ENCODE measurements around the gene URM1. TPM values are rescaled to one million over a fixed set of nuclear protein-coding genes. Genes with fewer than 3 reads are reported as not detected.

Gene URM1
- total and polyA plus RNA-seq, 2 experiments from 2014 or later: 48.0 to 71.0 TPM

DNA sequence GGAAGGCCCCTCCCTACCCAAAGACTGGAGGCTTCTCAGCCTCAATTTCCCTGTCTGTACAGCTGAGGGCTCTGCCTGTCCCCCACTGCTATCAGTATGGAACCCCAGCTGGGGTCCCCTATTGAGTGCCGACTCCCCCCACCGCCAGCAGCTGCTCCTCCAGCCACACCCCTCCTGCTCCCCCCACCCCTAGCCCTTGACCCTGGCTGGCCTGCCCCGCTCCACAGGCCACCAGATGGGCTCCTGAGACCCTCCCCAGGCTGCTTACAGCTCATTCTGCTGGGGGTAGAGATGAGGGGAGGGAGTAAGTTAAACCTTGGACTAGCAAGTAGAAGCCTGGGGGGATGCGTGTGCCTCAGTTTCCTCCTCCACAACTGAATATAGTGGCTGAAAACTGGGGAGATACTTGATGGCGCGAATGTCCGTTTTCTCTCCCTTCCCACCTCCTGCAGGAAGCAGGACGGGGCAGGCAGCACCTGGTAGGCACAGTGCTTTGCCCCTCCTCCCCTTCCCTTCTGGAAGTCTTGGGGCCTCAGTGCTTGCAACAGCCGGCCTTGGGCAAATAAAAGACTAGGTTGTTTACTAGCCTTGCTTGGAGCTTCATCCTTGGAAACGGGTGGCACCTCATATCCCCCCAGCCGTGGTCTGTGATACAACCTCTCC is 19.1 kb downstream of the URM1 start:
- Histone ChIP-seq H3K27ac (no peak overlapping the region), H3K4me3 (no peak overlapping the region), H3K27me3 (peaks cover 55% of the 10 kb centered on the region)

DNA sequence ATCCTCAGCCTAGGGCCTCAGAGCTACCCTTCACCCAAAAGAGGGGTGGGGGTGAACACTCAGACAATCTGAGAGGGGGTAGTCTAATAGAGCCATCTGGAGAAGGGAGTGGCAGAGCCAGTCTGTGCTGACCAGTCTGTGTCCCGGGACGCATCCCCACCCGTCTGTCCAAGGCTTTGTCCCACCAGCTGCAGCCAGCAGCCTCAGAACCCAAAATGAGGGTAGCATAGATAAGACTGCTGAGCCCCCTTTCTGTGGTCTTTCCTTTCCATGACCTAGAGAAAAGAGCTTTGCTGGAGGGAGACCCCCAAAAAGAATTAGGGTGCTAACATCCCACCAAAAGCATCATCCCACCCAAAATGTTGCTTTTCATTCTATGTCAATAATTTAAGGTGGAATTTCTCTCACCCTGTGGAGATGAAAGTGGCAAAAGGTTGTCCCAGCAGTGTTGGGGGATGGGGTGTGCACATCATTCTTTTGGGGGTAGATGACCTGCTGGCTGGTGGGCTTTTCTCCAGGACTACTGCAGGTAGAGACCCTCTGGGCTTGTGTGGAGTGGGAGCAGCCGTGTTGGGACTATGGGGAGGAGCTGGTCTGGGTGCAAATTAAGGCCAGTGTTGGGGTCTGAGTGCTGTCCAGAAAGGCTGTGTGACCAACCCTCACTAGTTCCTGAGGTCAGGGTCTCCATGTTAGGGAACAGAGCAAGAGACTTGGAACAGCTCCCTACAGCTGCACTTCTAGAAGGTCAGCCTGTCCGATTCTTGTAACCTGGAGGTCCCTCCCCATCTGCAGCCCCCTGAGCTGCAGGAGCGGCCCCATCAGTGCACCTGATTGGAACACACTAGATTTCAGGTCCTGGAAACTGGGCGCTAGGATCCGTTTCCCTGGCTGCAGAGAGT is 19.9 kb downstream of the URM1 start:
- DNase-seq (ENCODE audit: low read depth in 1 of 2, low spot score in 1 of 2): no peak
- H3K27ac ChIP-seq: no peak overlapping the region
- peaks cover 63% of the 10 kb centered on the region for H3K27me3 ChIP-seq
- no peak overlapping the region for H3K4me3 ChIP-seq
- H3K36me3 ChIP-seq: peaks cover 13% of the 10 kb centered on the region
- H3K9me3 ChIP-seq (ENCODE audit: low read depth): no peaks in the 10 kb centered on the region
- peaks cover 24% of the 10 kb centered on the region for H3K4me1 ChIP-seq (ENCODE audit: low read depth)
- TF ChIP-seq, protein P1, sequence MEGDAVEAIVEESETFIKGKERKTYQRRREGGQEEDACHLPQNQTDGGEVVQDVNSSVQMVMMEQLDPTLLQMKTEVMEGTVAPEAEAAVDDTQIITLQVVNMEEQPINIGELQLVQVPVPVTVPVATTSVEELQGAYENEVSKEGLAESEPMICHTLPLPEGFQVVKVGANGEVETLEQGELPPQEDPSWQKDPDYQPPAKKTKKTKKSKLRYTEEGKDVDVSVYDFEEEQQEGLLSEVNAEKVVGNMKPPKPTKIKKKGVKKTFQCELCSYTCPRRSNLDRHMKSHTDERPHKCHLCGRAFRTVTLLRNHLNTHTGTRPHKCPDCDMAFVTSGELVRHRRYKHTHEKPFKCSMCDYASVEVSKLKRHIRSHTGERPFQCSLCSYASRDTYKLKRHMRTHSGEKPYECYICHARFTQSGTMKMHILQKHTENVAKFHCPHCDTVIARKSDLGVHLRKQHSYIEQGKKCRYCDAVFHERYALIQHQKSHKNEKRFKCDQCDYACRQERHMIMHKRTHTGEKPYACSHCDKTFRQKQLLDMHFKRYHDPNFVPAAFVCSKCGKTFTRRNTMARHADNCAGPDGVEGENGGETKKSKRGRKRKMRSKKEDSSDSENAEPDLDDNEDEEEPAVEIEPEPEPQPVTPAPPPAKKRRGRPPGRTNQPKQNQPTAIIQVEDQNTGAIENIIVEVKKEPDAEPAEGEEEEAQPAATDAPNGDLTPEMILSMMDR (IDR thresholded peaks at IDR 0.05; ENCODE audit: low read depth, low read length): no peak

More for the DNA sequence above, 19.1 kb downstream of the URM1 start:
- H3K9me3 ChIP-seq (ENCODE audit: low read depth): no peaks in the 10 kb centered on the region
- TF ChIP-seq, protein P1 (IDR thresholded peaks at IDR 0.05; ENCODE audit: low read depth, low read length): no peak
- DNase-seq (ENCODE audit: low read depth in 1 of 2, low spot score in 1 of 2): no peak
- H3K4me1 ChIP-seq (ENCODE audit: low read depth): peaks cover 24% of the 10 kb centered on the region
- peaks cover 13% of the 10 kb centered on the region for H3K36me3 ChIP-seq

DNA sequence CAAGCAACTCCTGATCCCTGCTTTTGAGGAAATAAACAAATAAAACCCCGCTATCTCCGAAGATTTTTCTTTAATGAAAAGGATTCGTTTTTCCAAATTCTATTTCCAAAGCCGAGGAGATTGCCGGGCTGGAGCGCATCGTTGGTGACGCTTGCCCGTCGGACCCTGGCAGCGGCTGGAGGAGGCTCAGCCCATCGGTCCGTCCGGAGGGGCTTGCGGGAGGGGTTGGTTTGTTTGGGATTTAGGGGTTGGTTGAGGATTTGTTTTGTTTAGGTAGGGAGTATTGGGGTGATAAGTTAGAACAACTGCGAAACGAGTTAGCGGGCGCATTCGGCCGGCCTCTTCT is 20.8 kb downstream of the URM1 start:
- DNase-seq (ENCODE audit: low read depth in 1 of 2, low spot score in 1 of 2): no peak
- Histone ChIP-seq H3K27ac (no peak overlapping the region), H3K36me3 (peaks cover 13% of the 10 kb centered on the region), H3K9me3 (ENCODE audit: low read depth) (no peaks in the 10 kb centered on the region), H3K4me3 (no peak overlapping the region), H3K4me1 (ENCODE audit: low read depth) (peaks cover 24% of the 10 kb centered on the region), H3K27me3 (peaks cover 72% of the 10 kb centered on the region)
- TF ChIP-seq, protein P1 (IDR thresholded peaks at IDR 0.05; ENCODE audit: low read depth, low read length): no peak

DNA sequence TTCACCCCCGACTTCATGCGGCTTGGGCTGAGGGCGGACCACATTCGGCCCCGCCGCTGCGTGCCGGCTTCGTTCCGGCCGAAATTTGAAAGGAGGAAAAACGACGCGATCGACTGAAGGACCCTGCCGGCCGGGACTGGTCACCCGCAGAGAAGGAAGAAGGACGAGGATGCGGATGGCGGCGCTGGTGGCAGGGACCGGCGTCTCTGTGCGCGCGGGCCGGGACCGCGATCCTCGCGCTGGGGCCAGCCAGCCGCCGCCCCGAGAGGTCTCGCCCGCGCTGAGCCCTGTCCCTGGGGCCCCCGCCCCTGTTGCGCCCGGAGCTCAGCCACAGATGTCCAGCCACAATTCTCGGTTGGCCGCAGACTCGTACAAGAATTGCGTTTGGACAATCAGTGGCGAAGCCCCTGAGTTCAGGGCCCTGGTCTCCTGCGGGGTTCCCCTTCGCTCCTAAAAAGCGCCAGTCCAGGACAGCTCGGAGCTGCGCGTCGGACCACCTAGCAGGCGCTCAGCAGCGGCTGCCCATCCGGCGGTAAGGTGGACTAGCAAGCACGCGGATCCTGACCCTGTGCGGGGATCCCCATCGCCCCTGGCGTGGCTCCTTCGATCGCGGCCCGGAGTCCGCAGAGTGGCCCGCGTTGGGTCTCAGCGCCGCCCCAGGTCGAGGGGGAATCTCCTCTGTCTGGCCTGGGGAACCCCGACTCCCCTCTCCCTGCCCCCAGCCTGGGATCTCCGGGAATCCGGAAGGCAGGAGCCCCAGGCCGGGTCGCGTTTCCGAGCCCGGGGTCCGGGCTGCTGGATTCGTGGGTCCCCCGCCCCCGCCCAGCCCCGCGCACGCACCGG is 21.3 kb downstream of the URM1 start:
- peak in 1 of 2 donors; percentile 28 for DNase-seq (ENCODE audit: low read depth in 1 of 2, low spot score in 1 of 2)
- Histone ChIP-seq H3K27ac (no peak overlapping the region), H3K4me3 (peak overlapping the region; percentile 11), H3K4me1 (ENCODE audit: low read depth) (peaks cover 24% of the 10 kb centered on the region), H3K27me3 (peaks cover 78% of the 10 kb centered on the region), H3K9me3 (ENCODE audit: low read depth) (no peaks in the 10 kb centered on the region), H3K36me3 (peaks cover 10% of the 10 kb centered on the region)
- TF ChIP-seq, protein P1 (IDR thresholded peaks at IDR 0.05; ENCODE audit: low read depth, low read length): no peak

GRCh38 chr9:128393145-128393775 is 22.1 kb downstream of the URM1 start:
- Histone ChIP-seq H3K4me1 (ENCODE audit: low read depth) (peaks cover 24% of the 10 kb centered on the region), H3K27me3 (peaks cover 85% of the 10 kb centered on the region), H3K36me3 (peaks cover 7% of the 10 kb centered on the region), H3K9me3 (ENCODE audit: low read depth) (no peaks in the 10 kb centered on the region), H3K27ac (no peak overlapping the region), H3K4me3 (peak overlapping the region; percentile 11)
- peak in 1 of 2 donors; percentile 73 for DNase-seq (ENCODE audit: low read depth in 1 of 2, low spot score in 1 of 2)
- TF ChIP-seq, protein P1 (IDR thresholded peaks at IDR 0.05; ENCODE audit: low read depth, low read length): no peak
